GM21717 (cell line): ENCODE measurements around the gene SUCLG2.

ENCODE experiments used
- ATAC-seq: cut with Tn5 transposase; IDR thresholded peaks from one replicate; pipeline ENCODE4 v1.9.1; 2021; ENCODE audit warnings: mild to moderate bottlenecking, moderate library complexity; ENCODE audit not compliant: unreplicated experiment

The SUCLG2 gene

GRCh38 chr3:67650084-67650483 lies 4.3 kb downstream of the SUCLG2 start:
- no peak for ATAC-seq

GRCh38 chr3:67649681-67650080 lies 4.7 kb downstream of the SUCLG2 start:
- no peak for ATAC-seq

GRCh38 chr3:67648701-67649100 lies 5.7 kb downstream of the SUCLG2 start:
- no peak for ATAC-seq

- ATAC-seq, result no peak
These were observed 6.2 kb downstream of the SUCLG2 start for GRCh38 chr3:67648229-67648628.

- no peak for ATAC-seq
These were observed 7.0 kb downstream of the SUCLG2 start for GRCh38 chr3:67647390-67647878.

- no peak for ATAC-seq
These were observed 7.7 kb downstream of the SUCLG2 start for GRCh38 chr3:67646586-67647234.

GRCh38 chr3:67644827-67645226 lies 9.6 kb downstream of the SUCLG2 start:
- no peak for ATAC-seq

- no peak for ATAC-seq
These were observed 11.7 kb downstream of the SUCLG2 start for GRCh38 chr3:67642734-67643133.

- ATAC-seq, result no peak
These were observed 12.2 kb downstream of the SUCLG2 start for GRCh38 chr3:67642190-67642589.

GRCh38 chr3:67641451-67641850 lies 13.0 kb downstream of the SUCLG2 start:
- ATAC-seq, result no peak

- no peak for ATAC-seq
These were observed 14.3 kb downstream of the SUCLG2 start for GRCh38 chr3:67640023-67640660.

GRCh38 chr3:67637255-67637900 lies 17.0 kb downstream of the SUCLG2 start:
- no peak for ATAC-seq

GRCh38 chr3:67635806-67636205 lies 18.6 kb downstream of the SUCLG2 start:
- ATAC-seq, result no peak

GRCh38 chr3:67635257-67635656 lies 19.2 kb downstream of the SUCLG2 start:
- no peak for ATAC-seq

GRCh38 chr3:67630666-67631362 lies 23.6 kb downstream of the SUCLG2 start:
- ATAC-seq, result no peak

- ATAC-seq, result no peak
These were observed 29.7 kb downstream of the SUCLG2 start for GRCh38 chr3:67624687-67625086.

- ATAC-seq, result no peak
These were observed 30.3 kb downstream of the SUCLG2 start for GRCh38 chr3:67624078-67624477.

- no peak for ATAC-seq
These were observed 31.8 kb downstream of the SUCLG2 start for GRCh38 chr3:67622652-67623051.

GRCh38 chr3:67620869-67621268 lies 33.5 kb downstream of the SUCLG2 start:
- no peak for ATAC-seq

- no peak for ATAC-seq
These were observed 34.4 kb downstream of the SUCLG2 start for GRCh38 chr3:67619991-67620390.

- ATAC-seq, result no peak
These were observed 36.9 kb downstream of the SUCLG2 start for GRCh38 chr3:67617518-67617917.

GRCh38 chr3:67616046-67616445 lies 38.4 kb downstream of the SUCLG2 start:
- no peak for ATAC-seq
